H1 (cell line): ENCODE data around the gene PPFIBP2. TPM values are rescaled to one million over a fixed set of nuclear protein-coding genes. Genes with fewer than 3 reads are reported as not detected.

ENCODE experiments used
- CTCF ChIA-PET: fragments of 300-600 bp; sonication (Branson Sonifier 250); formaldehyde crosslinking; loops from one replicate; lab custom pipeline; 2021; ENCODE audit not compliant: partially characterized antibody; lab: Charles Lee
- POLR2A ChIA-PET: fragments of 300-600 bp; sonication (Branson Sonifier 250); formaldehyde crosslinking; loops from one replicate; lab custom pipeline; 2021; ENCODE audit warnings: inconsistent platforms; ENCODE audit not compliant: partially characterized antibody; lab: Charles Lee
- DNase-seq, 2 experiments: peaks; one replicate each; pipeline versions ENCODE4 v3.0.0 to v3.0.0-alpha.2; 2010 to 2022; ENCODE audit warnings: low spot score in 2 of 2, low read depth in 1 of 2, mixed read lengths in 1 of 2
- FAIRE-seq: peaks from 2 replicates; lab custom pipeline; 2011; peaks lifted over from hg19 to GRCh38; lab: Jason Lieb, UNC
- H2AFZ ChIP-seq: 2 replicates; pipeline ENCODE4 v1.8.1; 2012; ENCODE audit warnings: low read length, inconsistent platforms
- H2AK5ac ChIP-seq: 2 replicates; pipeline ENCODE4 v1.6.1; 2013; ENCODE audit warnings: low read depth, low read length
- H2BK120ac ChIP-seq: replicated peaks from 2 replicates; pipeline ENCODE3; 2013; ENCODE audit warnings: low read depth, low read length, inconsistent platforms
- H2BK12ac ChIP-seq: 2 replicates; pipeline ENCODE4 v1.6.1; 2013; ENCODE audit warnings: low read depth, low read length
- H2BK15ac ChIP-seq: 2 replicates; pipeline ENCODE4 v1.6.1; 2013; ENCODE audit warnings: low read length
- H2BK20ac ChIP-seq: 2 replicates; pipeline ENCODE4 v1.6.1; 2013; ENCODE audit warnings: low read length
- H2BK5ac ChIP-seq: 2 replicates; pipeline ENCODE4 v1.6.1; 2013; ENCODE audit warnings: low read depth, low read length
- H3K14ac ChIP-seq: 2 replicates; pipeline ENCODE4 v1.6.1; 2013; ENCODE audit warnings: inconsistent platforms; ENCODE audit not compliant: insufficient read length
- H3K18ac ChIP-seq: 2 replicates; pipeline ENCODE4 v1.6.1; 2013; ENCODE audit warnings: low read length; ENCODE audit errors: extremely low read depth
- H3K23ac ChIP-seq: 2 replicates; pipeline ENCODE4 v1.6.1; 2013; ENCODE audit warnings: inconsistent platforms; ENCODE audit not compliant: insufficient read length
- H3K23me2 ChIP-seq: 2 replicates; pipeline ENCODE4 v1.6.1; 2013; ENCODE audit warnings: low read depth, low read length
- H3K27ac ChIP-seq: 2 replicates; pipeline ENCODE4 v1.6.1; 2011; ENCODE audit warnings: low read depth, low read length, inconsistent platforms
- H3K27me3 ChIP-seq, 4 experiments: replicated peaks in 1 of 4; 1 replicate in 1 of 4; 2 replicates in 3 of 4; pipeline versions ENCODE4 v1.6.1 to v1.8.1; 2011 to 2013; ENCODE audit warnings: low read length in 3 of 4, mild to moderate bottlenecking in 3 of 4, inconsistent platforms in 2 of 4, mixed read lengths in 2 of 4, moderate library complexity in 1 of 4; ENCODE audit not compliant: control insufficient read depth in 3 of 4, insufficient read depth in 3 of 4; ENCODE audit errors: extremely low read depth in 1 of 4
- H3K36me3 ChIP-seq, 4 experiments: 2 replicates each; pipeline versions ENCODE4 v1.6.1 to v1.8.1; 2011 to 2013; ENCODE audit warnings: mild to moderate bottlenecking in 4 of 4, low read length in 3 of 4, moderate library complexity in 2 of 4, control low read depth in 1 of 4, inconsistent platforms in 1 of 4; ENCODE audit not compliant: insufficient read depth in 4 of 4, control insufficient read depth in 2 of 4
- H3K4ac ChIP-seq: replicated peaks from 2 replicates; pipeline ENCODE3; 2013; ENCODE audit warnings: low read length, low read depth, mixed read lengths, inconsistent platforms; ENCODE audit not compliant: insufficient read length
- H3K4me1 ChIP-seq, 4 experiments: replicated peaks in 1 of 4; 1 replicate in 1 of 4; 2 replicates in 3 of 4; pipeline versions ENCODE4 v1.6.1 to v1.8.1; 2011 to 2013; ENCODE audit warnings: low read length in 3 of 4, inconsistent platforms in 2 of 4, mixed read lengths in 1 of 4; ENCODE audit not compliant: insufficient read depth in 4 of 4, control insufficient read depth in 3 of 4
- H3K4me2 ChIP-seq, 2 experiments: 2 replicates each; pipeline versions ENCODE4 v1.6.1 to v1.8.1; 2011 to 2013; ENCODE audit warnings: low read depth in 2 of 2, low read length in 2 of 2, control low read depth in 1 of 2, inconsistent platforms in 1 of 2, mild to moderate bottlenecking in 1 of 2; ENCODE audit not compliant: insufficient read depth in 1 of 2
- H3K4me3 ChIP-seq, 4 experiments: fragments of 200-600, 300-600 bp in 1 of 4; sonication (generic), shearing (Covaris generic), sonication (Bioruptor Twin) in 1 of 4; 2 replicates each; pipeline versions ENCODE4 v1.5.1 to v1.8.1; 2011 to 2016; ENCODE audit warnings: low read length in 4 of 4, low read depth in 3 of 4, control low read depth in 2 of 4, inconsistent platforms in 2 of 4, mild to moderate bottlenecking in 2 of 4, mixed read lengths in 1 of 4, moderate library complexity in 1 of 4; ENCODE audit not compliant: insufficient read depth in 2 of 4; ENCODE audit errors: extremely low read depth in 1 of 4
- H3K56ac ChIP-seq: replicated peaks from 2 replicates; pipeline ENCODE3; 2013; ENCODE audit warnings: low read depth, mild to moderate bottlenecking, mixed read lengths, low read length, inconsistent platforms; ENCODE audit not compliant: insufficient read length
- H3K79me1 ChIP-seq: 2 replicates; pipeline ENCODE4 v1.6.1; 2013; ENCODE audit warnings: low read depth, low read length, control low read depth
- H3K79me2 ChIP-seq, 2 experiments: 2 replicates each; pipeline versions ENCODE4 v1.6.1 to v1.8.1; 2012 to 2013; ENCODE audit warnings: low read length in 2 of 2, mild to moderate bottlenecking in 2 of 2, inconsistent platforms in 1 of 2; ENCODE audit not compliant: insufficient read depth in 2 of 2, control insufficient read depth in 1 of 2
- H3K9ac ChIP-seq, 4 experiments: replicated peaks in 1 of 4; 1 replicate in 1 of 4; 2 replicates in 3 of 4; pipeline versions ENCODE4 v1.6.1 to v1.8.1; 2011 to 2013; ENCODE audit warnings: low read depth in 3 of 4, low read length in 3 of 4, control low read depth in 2 of 4, mild to moderate bottlenecking in 2 of 4, moderate library complexity in 2 of 4, inconsistent platforms in 1 of 4; ENCODE audit errors: extremely low read depth in 1 of 4
- H3K9me3 ChIP-seq, 2 experiments: 2 replicates each; pipeline versions ENCODE4 v1.6.1 to v1.8.1; 2012 to 2013; ENCODE audit warnings: mild to moderate bottlenecking in 2 of 2, moderate library complexity in 2 of 2, control low read depth in 1 of 2, inconsistent platforms in 1 of 2, low read depth in 1 of 2, low read length in 1 of 2, mixed read lengths in 1 of 2; ENCODE audit not compliant: insufficient read depth in 2 of 2
- H4K20me1 ChIP-seq, 2 experiments: replicated peaks in 1 of 2; 2 replicates each; pipeline versions ENCODE3 to v1.8.1; 2011 to 2013; ENCODE audit warnings: inconsistent platforms in 2 of 2, low read length in 2 of 2, mild to moderate bottlenecking in 1 of 2; ENCODE audit not compliant: insufficient read depth in 2 of 2, control insufficient read depth in 1 of 2
- H4K5ac ChIP-seq: 2 replicates; pipeline ENCODE4 v1.6.1; 2013; ENCODE audit warnings: low read length, low read depth, mixed read lengths, inconsistent platforms; ENCODE audit not compliant: insufficient read length
- H4K8ac ChIP-seq: 2 replicates; pipeline ENCODE4 v1.8.0; 2013; ENCODE audit warnings: mild to moderate bottlenecking, moderate library complexity, low read length, inconsistent platforms; ENCODE audit not compliant: insufficient read depth; ENCODE audit errors: extremely low read depth
- H4K91ac ChIP-seq: replicated peaks from 2 replicates; pipeline ENCODE3; 2013; ENCODE audit warnings: low read length, mixed read lengths, inconsistent platforms; ENCODE audit not compliant: insufficient read length
- BRCA1 ChIP-seq: IDR thresholded peaks from 2 replicates; pipeline ENCODE4 v1.6.1; 2012; ENCODE audit warnings: low read depth, low read length, improper control_type of control experiment
- CHD1 ChIP-seq: IDR thresholded peaks from 2 replicates; pipeline ENCODE4 v1.6.1; 2012; ENCODE audit warnings: low read depth, low read length, improper control_type of control experiment
- FOSL1 ChIP-seq: IDR thresholded peaks from 2 replicates; pipeline ENCODE4 v1.6.1; 2011; ENCODE audit warnings: mild to moderate bottlenecking, low read depth, low read length, moderate library complexity; ENCODE audit not compliant: insufficient read depth
- GABPA ChIP-seq: IDR thresholded peaks from 2 replicates; pipeline ENCODE4 v1.6.1; 2011; ENCODE audit warnings: mild to moderate bottlenecking, low read length, moderate library complexity, borderline replicate concordance; ENCODE audit not compliant: insufficient read depth
- JUND ChIP-seq: IDR thresholded peaks from 2 replicates; pipeline ENCODE4 v1.6.1; 2011; ENCODE audit warnings: mild to moderate bottlenecking, improper control_type of control experiment, low read length
- KDM4A ChIP-seq: IDR thresholded peaks from one replicate; pipeline ENCODE4 v1.7.1; 2012; ENCODE audit warnings: low read depth, mild to moderate bottlenecking, moderate library complexity, low read length, inconsistent platforms; ENCODE audit not compliant: severe bottlenecking
- NANOG ChIP-seq: IDR thresholded peaks from 2 replicates; pipeline ENCODE4 v1.6.1; 2011; ENCODE audit warnings: low read length, low read depth, mild to moderate bottlenecking, inconsistent platforms; ENCODE audit not compliant: insufficient read depth, poor library complexity, severe bottlenecking
- PHF8 ChIP-seq: fragments of 200-600 bp; sonication (generic); conservative IDR thresholded peaks from 2 replicates; pipeline ENCODE4 v1.7.1; 2012; ENCODE audit warnings: low read depth, mild to moderate bottlenecking, inconsistent platforms, low read length, moderate library complexity
- SIN3A ChIP-seq, 2 experiments: IDR thresholded peaks in 1 of 2; conservative IDR thresholded peaks in 1 of 2; 2 replicates each; pipeline ENCODE4 v1.6.1; 2011 to 2012; ENCODE audit warnings: low read length in 2 of 2, improper control_type of control experiment in 1 of 2, low read depth in 1 of 2, mild to moderate bottlenecking in 1 of 2
- SIRT6 ChIP-seq: IDR thresholded peaks from one replicate; pipeline ENCODE4 v1.7.1; 2012; ENCODE audit warnings: low read length, inconsistent platforms
- YY1 ChIP-seq: IDR thresholded peaks from 2 replicates; pipeline ENCODE4 v1.6.1; 2011; ENCODE audit warnings: low read depth, mild to moderate bottlenecking, low read length
- ZNF274 ChIP-seq: IDR thresholded peaks from 2 replicates; pipeline ENCODE4 v1.7.0; 2012; ENCODE audit warnings: low read length, borderline replicate concordance; ENCODE audit errors: extremely low read depth
- WGBS, 2 experiments: shearing (Covaris generic) in 1 of 2; methylation state at CpG; one replicate each; pipeline versions ENCODE4 v1.1.6 to v1.1.7; 2013 to 2015; ENCODE audit warnings: low lambda C conversion rate in 2 of 2, mixed read lengths in 2 of 2, inconsistent platforms in 1 of 2, low coverage in 1 of 2, missing lambda C conversion rate in 1 of 2; ENCODE audit not compliant: insufficient replicate concordance in 2 of 2, insufficient coverage in 1 of 2, insufficient read length in 1 of 2; ENCODE audit errors: extremely low coverage in 1 of 2, missing lambda C conversion rate in 1 of 2; 5-methylcytosine and 5-hydroxymethylcytosine counted together
- polyA plus RNA-seq, 7 experiments: library from polyadenylated mRNA; depleted of rRNA in 3 of 7; stranded (reverse) in 5 of 7; unstranded in 2 of 7; fragments of >200 nt in 5 of 7; fragments of 200-250 nt in 2 of 7; gene quantifications; 1 replicate in 5 of 7; 2 replicates in 1 of 7; 4 replicates in 1 of 7; pipeline versions ENCODE4 v1.2.1 to v1.2.3, GENCODE V29; 2011 to 2013; ENCODE audit warnings: missing spikeins in 2 of 7, mixed read lengths in 2 of 7
- total RNA-seq: library from RNA; stranded (reverse); fragmentation: NEBNext Ultra II Directional; extraction: Animal tissue kit (Norgen Biotek cat#: 25700); gene quantifications from 2 replicates; pipeline ENCODE4 v1.2.1, GENCODE V29; 2021

The PPFIBP2 gene
- total and polyA plus RNA-seq, 2 of the 8 experiments (the other 6 are each of a cell fraction or from before 2014, with no cell fraction given): 5.5 to 9.8 TPM

- Histone ChIP-seq H3K4ac (no peak overlapping the region), H3K4me3 (no peak overlapping the region), H3K4me1 (no peaks in the 10 kb centered on the region), H3K4me2 (no peak overlapping the region), H4K5ac (no peak overlapping the region), H4K20me1 (no peaks in the 10 kb centered on the region), H3K18ac (no peak overlapping the region), H3K27me3 (no peaks in the 10 kb centered on the region), H4K91ac (no peak overlapping the region), H4K8ac (no peak overlapping the region), H3K79me2 (no peaks in the 10 kb centered on the region), H2AK5ac (no peak overlapping the region), H3K14ac (no peak overlapping the region), H3K79me1 (no peaks in the 10 kb centered on the region), H2BK12ac (no peak overlapping the region), H2BK20ac (no peak overlapping the region), H3K56ac (no peak overlapping the region)
- 86 to 100% methylated on average over 2 to 4 of the region's 4 CpGs for whole genome bisulfite sequencing, 2 experiments
- TF ChIP-seq ZNF274: no peak
- no peak for TF ChIP-seq SIN3A (conservative IDR thresholded peaks at IDR 0.05 in 1 of 2, IDR thresholded peaks at IDR 0.05 in 1 of 2; ENCODE audit: low read depth in 1 of 2, low read length in 2 of 2)
- TF ChIP-seq CHD1: no peak
- no peak for TF ChIP-seq PHF8
- no peak for TF ChIP-seq YY1
- no peak for TF ChIP-seq FOSL1
- no peak for TF ChIP-seq SIRT6
- TF ChIP-seq JUND: no peak
- no peak for TF ChIP-seq KDM4A
- no peak for TF ChIP-seq BRCA1
- TF ChIP-seq NANOG: no peak
- TF ChIP-seq GABPA: no peak
- TF ChIP-seq, all 59 proteins: peak for 0
- POLR2A ChIA-PET: no interaction called here
- no peaks in the 10 kb centered on the region for H3K9me3 ChIP-seq
- no peak overlapping the region for H2BK120ac ChIP-seq
- no peak overlapping the region for H3K27ac ChIP-seq
- H3K36me3 ChIP-seq: 0 out of 8 replicates have a peak, but pooled peaks cover 0 to 2% (median 0%) of the 10 kb centered on the region in 4 experiments
- no peak overlapping the region for H2BK15ac ChIP-seq
- H3K23me2 ChIP-seq: no peaks in the 10 kb centered on the region
- no peak overlapping the region for H3K23ac ChIP-seq
- DNase-seq (no peak), FAIRE-seq (no peak)
- CTCF ChIA-PET: interaction anchor here (0.6 to 16.4 kb wide), 12 partner anchors 9 to 288 kb away, joined by 3 to 325 read pairs (median 4); no protein-coding TSS in a partner anchor
- H3K9ac ChIP-seq: no peak overlapping the region
- H2AFZ ChIP-seq: no peak overlapping the region
- H2BK5ac ChIP-seq: no peak overlapping the region
Observed at GRCh38 chr11:7643314-7643713, 129.5 kb downstream of the PPFIBP2 start.
